HCT116 (cell line): ENCODE results near the gene R3HDM1. TPM values are rescaled to one million over a fixed set of nuclear protein-coding genes. Genes with fewer than 3 reads are reported as not detected.

ENCODE experiments used
- ATAC-seq: fragments of 200-7000 bp; cut with Tn5 transposase; 2 replicates; pipeline ENCODE4 v1.9.1; 2020; ENCODE audit warnings: mild to moderate bottlenecking, moderate library complexity
- BruUV-seq: library from RNA; stranded (reverse); fragments of 400-500 nt; replicated peaks from 2 replicates; lab custom pipeline; 2021; lab: Mats Ljungman, UMichigan
- CTCF ChIA-PET: fragments of 300-600 bp; sonication (Branson Sonifier 250); formaldehyde crosslinking; loops from one replicate; lab custom pipeline; 2021; ENCODE audit warnings: antibody characterized with exemption; lab: Charles Lee
- POLR2A ChIA-PET: fragments of 300-600, 350-600 bp; sonication (Branson Sonifier 250); formaldehyde crosslinking; loops from one replicate; lab custom pipeline; 2021; ENCODE audit warnings: antibody characterized with exemption; lab: Charles Lee
- RAD21 ChIA-PET, 2 experiments: fragments of 300-600 bp; sonication (Branson Sonifier 250); formaldehyde crosslinking; loops; one replicate each; lab custom pipeline; 2023; ENCODE audit warnings: low total read pairs in 2 of 2; ENCODE audit not compliant: uncharacterized antibody in 2 of 2, unreplicated experiment in 2 of 2, low non-redundant PET in 1 of 2; lab: Charles Lee
- DNase-seq: peaks from one replicate; pipeline ENCODE4 v3.0.0-alpha.2; 2010; ENCODE audit warnings: low read depth, low spot score
- H2AFZ ChIP-seq: fragments of 200-600 bp; shearing (Covaris generic), sonication (generic); 2 replicates; pipeline ENCODE4 v1.6.1; 2017; ENCODE audit warnings: low read depth, mixed run types, mixed read lengths, antibody characterized with exemption, low read length; ENCODE audit not compliant: poor library complexity, severe bottlenecking
- H3K27ac ChIP-seq: 2 replicates; pipeline ENCODE4 v1.5.1; 2012; ENCODE audit warnings: low read depth, low read length
- H3K27me3 ChIP-seq: fragments of 200-600 bp; sonication (generic); 2 replicates; pipeline ENCODE4 v1.6.1; 2016; ENCODE audit warnings: mixed run types, low read length, mixed read lengths; ENCODE audit not compliant: insufficient read depth
- H3K36me3 ChIP-seq, 2 experiments: fragments of 200-500 bp in 1 of 2; fragments of 200-600 bp in 1 of 2; sonication (Bioruptor generic) in 1 of 2; sonication (generic) in 1 of 2; 2 replicates each; pipeline versions ENCODE4 v1.5.1 to v1.6.1; 2014 to 2016; ENCODE audit warnings: low read length in 2 of 2, inconsistent platforms in 1 of 2, mixed read lengths in 1 of 2, mixed run types in 1 of 2; ENCODE audit not compliant: insufficient read depth in 2 of 2, control insufficient read depth in 1 of 2
- H3K4me1 ChIP-seq, 2 experiments: fragments of 200-600 bp in 1 of 2; sonication (generic) in 1 of 2; 2 replicates each; pipeline versions ENCODE4 v1.5.1 to v1.6.1; 2012 to 2017; ENCODE audit warnings: low read length in 2 of 2, inconsistent platforms in 1 of 2, mild to moderate bottlenecking in 1 of 2, mixed read lengths in 1 of 2, mixed run types in 1 of 2, moderate library complexity in 1 of 2; ENCODE audit not compliant: insufficient read depth in 2 of 2, control insufficient read depth in 1 of 2
- H3K4me2 ChIP-seq: fragments of 200-600 bp; sonication (generic); 2 replicates; pipeline ENCODE4 v1.6.1; 2017; ENCODE audit warnings: mixed run types, low read length, mixed read lengths
- H3K4me3 ChIP-seq, 2 experiments: fragments of 200-600 bp in 1 of 2; sonication (generic) in 1 of 2; replicated peaks in 1 of 2; 2 replicates each; pipeline ENCODE4 v1.5.1; 2011 to 2016; ENCODE audit warnings: low read length in 2 of 2, control low read depth in 1 of 2, low read depth in 1 of 2, mild to moderate bottlenecking in 1 of 2, mixed read lengths in 1 of 2, mixed run types in 1 of 2
- H3K79me2 ChIP-seq: fragments of 200-600 bp; sonication (generic); 2 replicates; pipeline ENCODE4 v1.6.1; 2017; ENCODE audit warnings: mild to moderate bottlenecking, mixed run types, low read length, moderate library complexity, mixed read lengths; ENCODE audit not compliant: insufficient read depth
- H3K9ac ChIP-seq: fragments of 200-600 bp; sonication (generic); 2 replicates; pipeline ENCODE4 v1.6.1; 2016; ENCODE audit warnings: low read length, mixed read lengths
- H3K9me2 ChIP-seq: fragments of 200-600 bp; sonication (generic), shearing (Covaris generic); 2 replicates; pipeline ENCODE4 v1.6.1; 2017; ENCODE audit warnings: mixed run types, mild to moderate bottlenecking, moderate library complexity; ENCODE audit not compliant: insufficient read depth
- H3K9me3 ChIP-seq, 2 experiments: fragments of 200-500 bp in 1 of 2; fragments of 200-600 bp in 1 of 2; sonication (Bioruptor generic) in 1 of 2; sonication (generic) in 1 of 2; 2 replicates each; pipeline ENCODE4 v1.6.1; 2014 to 2017; ENCODE audit warnings: low read length in 2 of 2, mixed read lengths in 2 of 2, inconsistent platforms in 1 of 2, low read depth in 1 of 2, mild to moderate bottlenecking in 1 of 2, mixed run types in 1 of 2, moderate library complexity in 1 of 2; ENCODE audit not compliant: control insufficient read depth in 1 of 2, insufficient read depth in 1 of 2
- H4K20me1 ChIP-seq: fragments of 200-600 bp; sonication (generic), shearing (Covaris generic); 2 replicates; pipeline ENCODE4 v1.6.1; 2017; ENCODE audit warnings: mixed run types, mild to moderate bottlenecking, moderate library complexity; ENCODE audit not compliant: insufficient read depth
- ATF3 ChIP-seq: IDR thresholded peaks from 2 replicates; pipeline ENCODE4 v1.6.1; 2012
- CBX3 ChIP-seq: IDR thresholded peaks from 2 replicates; pipeline ENCODE4 v1.6.1; 2012; ENCODE audit warnings: low read depth
- EGR1 ChIP-seq: IDR thresholded peaks from 2 replicates; pipeline ENCODE4 v1.6.1; 2012; ENCODE audit warnings: low read depth
- EZH2 ChIP-seq: fragments of 200-600 bp; sonication (generic); IDR thresholded peaks from 2 replicates; pipeline ENCODE4 v1.6.1; 2017; ENCODE audit warnings: antibody characterized with exemption, mixed run types
- EZH2phosphoT487 ChIP-seq: fragments of 200-600 bp; IDR thresholded peaks from 2 replicates; pipeline ENCODE4 v1.6.1; 2018; ENCODE audit warnings: antibody characterized with exemption, borderline replicate concordance
- FOSL1 ChIP-seq: IDR thresholded peaks from 2 replicates; pipeline ENCODE4 v1.6.1; 2012; ENCODE audit warnings: low read depth
- JUND ChIP-seq: IDR thresholded peaks from 2 replicates; pipeline ENCODE4 v1.6.1; 2012
- POLR2AphosphoS5 ChIP-seq: IDR thresholded peaks from 2 replicates; pipeline ENCODE4 v1.6.1; 2011; ENCODE audit warnings: mild to moderate bottlenecking, low read depth, low read length, moderate library complexity
- SP1 ChIP-seq: IDR thresholded peaks from 2 replicates; pipeline ENCODE4 v1.6.1; 2012; ENCODE audit warnings: low read depth
- TCF7L2 ChIP-seq: IDR thresholded peaks from 2 replicates; pipeline ENCODE4 v1.7.0; 2011; ENCODE audit warnings: borderline replicate concordance, inconsistent platforms; ENCODE audit not compliant: insufficient read depth, insufficient read length; ENCODE audit errors: extremely low read depth
- intact Hi-C: fragments of 100-400 bp; cut with micrococcal nuclease; formaldehyde crosslinking; loops from 2 replicates; pipeline ENCODE4 v1.10.0; 2022
- total RNA-seq: library from RNA; stranded (reverse); gene quantifications from one replicate; pipeline ENCODE4 v1.2.1, GENCODE V29; 2021; ENCODE audit not compliant: unreplicated experiment
- TF ChIP-seq, protein P1 (sequence below): IDR thresholded peaks from 2 replicates; pipeline ENCODE4 v1.6.1; 2012; ENCODE audit warnings: low read depth
- TF ChIP-seq, protein P2 (sequence below): IDR thresholded peaks from 2 replicates; pipeline ENCODE4 v1.6.1; 2012

R3HDM1 gene
- total RNA-seq, 1 experiment from 2014 or later, result 43.1 TPM

DNA sequence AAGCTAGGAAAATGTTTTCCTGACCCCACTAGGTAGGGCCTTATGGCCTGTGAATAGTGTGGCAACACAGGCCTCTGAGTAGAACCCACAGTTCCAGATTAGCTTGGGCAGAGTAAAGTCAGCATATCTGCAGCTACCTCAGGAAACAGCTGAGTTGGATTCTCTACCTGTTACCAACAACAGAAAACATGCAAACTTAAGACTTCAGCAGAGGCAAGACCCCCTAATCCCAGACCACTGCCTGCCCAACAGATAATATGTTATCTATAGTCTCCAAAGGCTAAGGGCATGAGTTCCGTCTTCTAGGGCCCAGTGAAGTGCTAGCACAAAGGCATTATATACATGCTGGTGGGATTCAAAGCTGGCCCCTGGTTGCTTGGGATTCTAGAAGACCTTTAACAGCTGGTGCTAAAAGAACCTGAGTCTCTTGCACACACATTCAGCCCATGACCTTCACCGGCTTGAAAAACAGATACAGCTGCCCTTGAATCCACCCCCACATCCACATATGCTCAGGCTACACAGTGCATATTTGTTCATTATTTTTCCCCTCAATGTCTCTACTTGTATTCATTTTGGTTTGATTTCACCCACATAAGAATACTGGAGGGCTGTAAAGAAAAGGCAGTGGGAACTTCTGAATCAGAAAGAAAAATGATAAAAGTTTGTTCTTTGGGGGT, 196.9 kb downstream of the R3HDM1 start:
- H3K36me3 ChIP-seq, result 0 out of 4 replicates have a peak, but pooled peaks cover 0 to 7% of the 10 kb centered on the region in 2 experiments
- ChIA-PET RAD21 (no interaction called here), POLR2A (no interaction called here), CTCF (no interaction called here)
- no peaks in the 10 kb centered on the region for H3K9me2 ChIP-seq
- H3K27ac ChIP-seq, result no peak overlapping the region
- H3K9ac ChIP-seq, result no peak overlapping the region
- intact Hi-C loops, result no loop called here
- no peak overlapping the region for H3K4me2 ChIP-seq
- no peaks in the 10 kb centered on the region for H3K9me3 ChIP-seq
- H2AFZ ChIP-seq, result no peak overlapping the region
- H3K4me1 ChIP-seq, result no peaks in the 10 kb centered on the region
- H3K4me3 ChIP-seq, result no peak overlapping the region
- DNase-seq, result no peak
- H4K20me1 ChIP-seq, result no peaks in the 10 kb centered on the region
- no TSS peak for BruUV-seq
- ATAC-seq, result no peak
- H3K79me2 ChIP-seq, result no peaks in the 10 kb centered on the region
- H3K27me3 ChIP-seq, result no peaks in the 10 kb centered on the region
- TF ChIP-seq, protein P1, sequence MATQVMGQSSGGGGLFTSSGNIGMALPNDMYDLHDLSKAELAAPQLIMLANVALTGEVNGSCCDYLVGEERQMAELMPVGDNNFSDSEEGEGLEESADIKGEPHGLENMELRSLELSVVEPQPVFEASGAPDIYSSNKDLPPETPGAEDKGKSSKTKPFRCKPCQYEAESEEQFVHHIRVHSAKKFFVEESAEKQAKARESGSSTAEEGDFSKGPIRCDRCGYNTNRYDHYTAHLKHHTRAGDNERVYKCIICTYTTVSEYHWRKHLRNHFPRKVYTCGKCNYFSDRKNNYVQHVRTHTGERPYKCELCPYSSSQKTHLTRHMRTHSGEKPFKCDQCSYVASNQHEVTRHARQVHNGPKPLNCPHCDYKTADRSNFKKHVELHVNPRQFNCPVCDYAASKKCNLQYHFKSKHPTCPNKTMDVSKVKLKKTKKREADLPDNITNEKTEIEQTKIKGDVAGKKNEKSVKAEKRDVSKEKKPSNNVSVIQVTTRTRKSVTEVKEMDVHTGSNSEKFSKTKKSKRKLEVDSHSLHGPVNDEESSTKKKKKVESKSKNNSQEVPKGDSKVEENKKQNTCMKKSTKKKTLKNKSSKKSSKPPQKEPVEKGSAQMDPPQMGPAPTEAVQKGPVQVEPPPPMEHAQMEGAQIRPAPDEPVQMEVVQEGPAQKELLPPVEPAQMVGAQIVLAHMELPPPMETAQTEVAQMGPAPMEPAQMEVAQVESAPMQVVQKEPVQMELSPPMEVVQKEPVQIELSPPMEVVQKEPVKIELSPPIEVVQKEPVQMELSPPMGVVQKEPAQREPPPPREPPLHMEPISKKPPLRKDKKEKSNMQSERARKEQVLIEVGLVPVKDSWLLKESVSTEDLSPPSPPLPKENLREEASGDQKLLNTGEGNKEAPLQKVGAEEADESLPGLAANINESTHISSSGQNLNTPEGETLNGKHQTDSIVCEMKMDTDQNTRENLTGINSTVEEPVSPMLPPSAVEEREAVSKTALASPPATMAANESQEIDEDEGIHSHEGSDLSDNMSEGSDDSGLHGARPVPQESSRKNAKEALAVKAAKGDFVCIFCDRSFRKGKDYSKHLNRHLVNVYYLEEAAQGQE, result no peak
- TF ChIP-seq POLR2AphosphoS5, result no peak
- TF ChIP-seq EZH2phosphoT487, result no peak
- TF ChIP-seq JUND, result no peak

DNA sequence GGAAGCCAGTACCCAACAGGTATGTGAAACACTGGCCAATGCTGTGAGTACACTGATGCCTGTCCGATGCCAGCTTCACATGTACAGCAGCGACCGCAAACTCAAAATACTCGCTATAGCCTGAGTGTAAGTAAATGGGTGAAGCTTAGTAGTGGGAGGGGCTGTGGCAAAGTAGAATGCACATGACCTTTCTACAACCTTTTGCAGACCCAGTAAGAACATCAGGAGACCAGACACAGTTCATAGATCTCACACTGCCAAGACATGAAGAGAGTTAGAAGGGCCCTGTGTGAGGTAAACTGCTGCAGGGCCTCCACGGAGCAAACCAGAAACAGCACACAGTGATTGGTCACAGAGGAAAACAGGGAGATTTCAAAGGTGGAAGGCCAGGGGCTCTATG, 201.3 kb downstream of the R3HDM1 start:
- BruUV-seq, result no TSS peak
- ATAC-seq (no peak), DNase-seq (no peak)
- Histone ChIP-seq H3K79me2 (no peaks in the 10 kb centered on the region), H3K9me3 (no peaks in the 10 kb centered on the region), H3K9me2 (no peaks in the 10 kb centered on the region), H4K20me1 (no peaks in the 10 kb centered on the region), H3K27ac (no peak overlapping the region), H2AFZ (no peak overlapping the region), H3K4me1 (no peaks in the 10 kb centered on the region), H3K4me3 (no peak overlapping the region), H3K27me3 (no peaks in the 10 kb centered on the region), H3K36me3 (no peaks in the 10 kb centered on the region), H3K9ac (no peak overlapping the region), H3K4me2 (no peak overlapping the region)
- ChIA-PET POLR2A (no interaction called here), RAD21 (no interaction called here), CTCF (interaction anchor here (1.2 kb wide), 1 partner anchor 9 kb away, joined by 3 read pairs; the partner anchor contains the start of gene UBXN4)
- intact Hi-C loops, result no loop called here
- TF ChIP-seq EZH2 (no peak), JUND (no peak), SP1 (no peak), CBX3 (no peak), ATF3 (no peak), TCF7L2 (no peak), EGR1 (no peak), FOSL1 (no peak), EZH2phosphoT487 (no peak)
- TF ChIP-seq, protein P2, sequence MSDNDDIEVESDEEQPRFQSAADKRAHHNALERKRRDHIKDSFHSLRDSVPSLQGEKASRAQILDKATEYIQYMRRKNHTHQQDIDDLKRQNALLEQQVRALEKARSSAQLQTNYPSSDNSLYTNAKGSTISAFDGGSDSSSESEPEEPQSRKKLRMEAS, result no peak
- TF ChIP-seq, protein P1, result no peak
